GM12875 (cell line): Measurements from ENCODE around the gene HM13.
"Not testable (repeated sequence)": the region's sequence is repeated elsewhere in the genome, so short reads cannot be mapped to it uniquely, and the experiment has no call there.

Source experiments
- H3K4me3 ChIP-seq: one replicate; pipeline ENCODE4 v1.5.1; 2011; ENCODE audit warnings: low read depth, low read length, control low read depth
- CTCF ChIP-seq: IDR thresholded peaks from 2 replicates; pipeline ENCODE4 v1.5.1; 2011; ENCODE audit warnings: low read depth, mild to moderate bottlenecking, control low read depth, inconsistent platforms, low read length, moderate library complexity, borderline replicate concordance; ENCODE audit not compliant: insufficient read depth

The HM13 gene

GRCh38 chr20:31576751-31577150, 62.5 kb downstream of the HM13 start:
- no peak for TF ChIP-seq CTCF
- no peak overlapping the region for H3K4me3 ChIP-seq

- H3K4me3 ChIP-seq, result no peak overlapping the region
- TF ChIP-seq CTCF, result no peak
Measured at GRCh38 chr20:31577194-31577593, 63.0 kb downstream of the HM13 start.

GRCh38 chr20:31578448-31579138, 64.4 kb downstream of the HM13 start:
- H3K4me3 ChIP-seq, result no peak overlapping the region
- TF ChIP-seq CTCF, result no peak

GRCh38 chr20:31579245-31579644, 65.0 kb downstream of the HM13 start:
- no peak for TF ChIP-seq CTCF

GRCh38 chr20:31579941-31580651, 65.9 kb downstream of the HM13 start:
- H3K4me3 ChIP-seq, result not testable (repeated sequence)

More at GRCh38 chr20:31579245-31579644, 65.0 kb downstream of the HM13 start:
- H3K4me3 ChIP-seq, result no peak overlapping the region

GRCh38 chr20:31580706-31581105, 66.5 kb downstream of the HM13 start:
- TF ChIP-seq CTCF, result no peak
- H3K4me3 ChIP-seq, result no peak overlapping the region

- TF ChIP-seq CTCF, result no peak
- no peak overlapping the region for H3K4me3 ChIP-seq
Measured at GRCh38 chr20:31581391-31581790, 67.1 kb downstream of the HM13 start.
